SJCRH30 (cell line): ENCODE measurements around the gene SLCO1B1. TPM values are rescaled to one million over a fixed set of nuclear protein-coding genes. Genes with fewer than 3 reads are reported as not detected.
"Not testable (repeated sequence)": the region's sequence is repeated elsewhere in the genome, so short reads cannot be mapped to it uniquely, and the experiment has no call there.

Experiments
- DNase-seq, 2 experiments: peaks; one replicate each; pipeline ENCODE4 v3.0.0-alpha.2; 2015 to 2020
- H3K27ac ChIP-seq: fragments of 250-450 bp; sonication (Bioruptor Pico); 2 replicates; pipeline ENCODE4 v1.5.1; 2020; ENCODE audit warnings: mild to moderate bottlenecking, moderate library complexity
- H3K27me3 ChIP-seq: fragments of 250-450 bp; sonication (Bioruptor Pico); 2 replicates; pipeline ENCODE4 v1.5.1; 2020; ENCODE audit warnings: mild to moderate bottlenecking, moderate library complexity
- H3K36me3 ChIP-seq: fragments of 250-450 bp; sonication (Bioruptor Pico); 2 replicates; pipeline ENCODE4 v1.5.1; 2020; ENCODE audit warnings: mild to moderate bottlenecking, moderate library complexity
- H3K4me1 ChIP-seq: fragments of 250-450 bp; sonication (Bioruptor Pico); 2 replicates; pipeline ENCODE4 v1.5.1; 2020; ENCODE audit warnings: mild to moderate bottlenecking, moderate library complexity
- H3K4me3 ChIP-seq: fragments of 250-450 bp; sonication (Bioruptor Pico); 2 replicates; pipeline ENCODE4 v1.5.1; 2020; ENCODE audit warnings: mild to moderate bottlenecking, moderate library complexity
- H3K9me3 ChIP-seq: fragments of 250-450 bp; sonication (Bioruptor Pico); replicated peaks from 2 replicates; pipeline ENCODE4 v1.5.1; 2020; ENCODE audit warnings: mild to moderate bottlenecking, moderate library complexity
- total RNA-seq: library from RNA; depleted of rRNA; stranded (reverse); fragments of >200 nt; shearing (Covaris generic); gene quantifications from 2 replicates; pipeline ENCODE4 v1.2.3, GENCODE V29; 2014; rRNA removed

Gene SLCO1B1, protein sequence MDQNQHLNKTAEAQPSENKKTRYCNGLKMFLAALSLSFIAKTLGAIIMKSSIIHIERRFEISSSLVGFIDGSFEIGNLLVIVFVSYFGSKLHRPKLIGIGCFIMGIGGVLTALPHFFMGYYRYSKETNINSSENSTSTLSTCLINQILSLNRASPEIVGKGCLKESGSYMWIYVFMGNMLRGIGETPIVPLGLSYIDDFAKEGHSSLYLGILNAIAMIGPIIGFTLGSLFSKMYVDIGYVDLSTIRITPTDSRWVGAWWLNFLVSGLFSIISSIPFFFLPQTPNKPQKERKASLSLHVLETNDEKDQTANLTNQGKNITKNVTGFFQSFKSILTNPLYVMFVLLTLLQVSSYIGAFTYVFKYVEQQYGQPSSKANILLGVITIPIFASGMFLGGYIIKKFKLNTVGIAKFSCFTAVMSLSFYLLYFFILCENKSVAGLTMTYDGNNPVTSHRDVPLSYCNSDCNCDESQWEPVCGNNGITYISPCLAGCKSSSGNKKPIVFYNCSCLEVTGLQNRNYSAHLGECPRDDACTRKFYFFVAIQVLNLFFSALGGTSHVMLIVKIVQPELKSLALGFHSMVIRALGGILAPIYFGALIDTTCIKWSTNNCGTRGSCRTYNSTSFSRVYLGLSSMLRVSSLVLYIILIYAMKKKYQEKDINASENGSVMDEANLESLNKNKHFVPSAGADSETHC
- total RNA-seq: not detected in 2 replicates

DNA sequence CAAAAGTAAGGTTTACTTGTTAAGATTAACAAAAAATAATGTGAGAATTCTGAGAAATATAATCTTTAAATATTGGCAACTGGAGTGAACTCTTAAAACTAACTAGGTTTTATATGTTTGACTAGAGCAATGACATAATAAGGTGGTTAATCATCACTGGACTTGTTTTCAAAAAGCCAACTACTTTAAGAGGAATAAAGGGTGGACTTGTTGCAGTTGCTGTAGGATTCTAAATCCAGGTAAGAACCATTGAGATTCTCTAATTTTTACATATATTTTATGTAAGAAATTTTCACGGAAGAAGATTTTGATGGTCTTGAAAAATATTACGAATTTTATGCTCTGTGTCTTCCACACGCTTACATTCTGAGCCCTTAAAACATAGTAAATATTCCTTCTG lies at the start of gene SLCO1B1:
Gene SLCO1B1, plus strand, starts transcription at position 197 of the 400 bp plus-strand sequence. CDS start 10,381 bp downstream, outside the sequence.
- H3K27ac ChIP-seq: no peak within 1 kb of the TSS
- no peaks in the 10 kb centered on the region for H3K9me3 ChIP-seq
- H3K4me3 ChIP-seq: no peak within 1 kb of the TSS
- DNase-seq: no peak
- H3K36me3 ChIP-seq: no peaks in the 10 kb centered on the region
- no peaks in the 10 kb centered on the region for H3K4me1 ChIP-seq
- H3K27me3 ChIP-seq: no peaks in the 10 kb centered on the region

DNA sequence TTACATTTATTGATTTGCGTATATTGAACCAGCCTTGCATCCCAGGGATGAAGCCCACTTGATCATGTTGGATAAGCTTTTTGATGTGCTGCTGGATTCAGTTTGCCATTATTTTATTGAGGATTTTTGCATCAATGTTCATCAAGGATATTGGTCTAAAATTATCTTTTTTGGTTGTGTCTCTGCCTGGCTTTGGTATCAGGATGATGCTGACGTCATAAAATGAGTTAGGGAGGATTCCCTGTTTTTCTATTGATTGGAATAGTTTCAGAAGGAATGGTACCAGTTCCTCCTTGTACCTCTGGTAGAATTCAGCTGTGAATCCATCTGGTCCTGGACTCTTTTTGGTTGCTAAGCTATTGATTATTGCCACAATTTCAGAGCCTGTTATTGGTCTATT lies 46.2 kb upstream of the SLCO1B1 start:
- not testable (repeated sequence) for DNase-seq, H3K4me1 ChIP-seq, H3K27me3 ChIP-seq, H3K9me3 ChIP-seq, H3K36me3 ChIP-seq, H3K27ac ChIP-seq, H3K4me3 ChIP-seq

DNA sequence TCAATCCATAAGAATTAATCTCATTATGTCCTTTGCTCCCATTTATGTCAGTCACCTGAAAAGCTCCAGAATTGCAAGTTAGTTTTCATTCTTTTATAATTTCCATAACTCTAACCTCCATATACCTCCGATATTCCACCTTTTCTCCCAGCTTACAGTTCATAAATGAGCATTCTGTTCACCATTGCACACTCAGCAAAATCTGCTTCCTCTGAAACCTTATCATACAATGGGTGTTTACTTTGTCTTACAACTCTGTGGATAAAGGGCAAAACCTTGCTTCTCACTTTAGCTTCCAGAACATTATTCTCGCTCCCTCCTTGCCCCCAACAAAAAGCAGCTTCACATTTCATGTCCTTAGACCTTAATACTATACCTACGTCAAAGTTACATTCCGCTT lies 19.3 kb upstream of the SLCO1B1 start:
- Histone ChIP-seq H3K9me3 (no peaks in the 10 kb centered on the region), H3K4me3 (no peak overlapping the region), H3K4me1 (no peaks in the 10 kb centered on the region), H3K36me3 (no peaks in the 10 kb centered on the region), H3K27me3 (no peaks in the 10 kb centered on the region), H3K27ac (no peak overlapping the region)
- no peak for DNase-seq

DNA sequence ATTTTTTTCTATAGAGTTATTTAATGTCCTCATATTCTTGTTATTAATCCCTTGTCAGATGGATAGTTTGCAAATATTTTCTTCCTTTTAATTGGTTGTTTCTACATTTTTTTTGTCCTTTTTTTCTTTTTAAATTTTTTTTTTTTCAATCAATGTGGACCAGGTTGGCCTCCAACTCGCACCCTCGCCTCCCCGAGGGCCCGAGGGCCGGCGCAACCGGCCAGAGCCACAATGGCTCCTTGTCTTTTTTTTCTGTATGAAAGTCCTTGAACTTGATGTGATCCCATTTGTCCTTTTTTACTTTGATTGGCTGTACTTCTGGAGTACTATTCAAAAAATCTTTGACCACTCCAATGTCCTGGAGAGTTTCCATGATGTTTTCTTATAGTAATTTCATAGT lies 17.7 kb upstream of the SLCO1B1 start:
- Histone ChIP-seq H3K4me3 (no peak overlapping the region), H3K36me3 (no peaks in the 10 kb centered on the region), H3K9me3 (no peaks in the 10 kb centered on the region), H3K4me1 (no peaks in the 10 kb centered on the region), H3K27ac (no peak overlapping the region), H3K27me3 (no peaks in the 10 kb centered on the region)
- DNase-seq: no peak

DNA sequence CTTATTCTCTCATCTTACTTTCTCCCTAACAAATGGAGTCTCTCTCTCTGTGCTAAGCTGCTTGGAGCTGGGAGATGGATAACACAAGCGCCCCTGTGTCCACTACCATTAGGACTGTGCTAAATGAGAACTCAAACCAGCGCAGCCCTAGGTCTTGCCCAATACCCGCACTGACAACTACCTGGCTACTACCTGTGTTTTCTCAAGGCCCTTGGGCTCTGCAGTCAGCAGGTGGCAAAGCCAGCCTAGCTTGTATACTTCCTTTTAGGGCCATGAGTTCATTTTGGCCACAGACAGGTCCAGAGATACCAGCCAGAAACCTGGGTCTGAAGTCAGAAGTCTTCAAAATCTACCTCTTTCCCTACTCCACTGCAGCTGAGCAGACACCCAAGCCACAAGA lies 13.0 kb upstream of the SLCO1B1 start:
- H3K4me3 ChIP-seq: no peak overlapping the region
- H3K4me1 ChIP-seq: no peaks in the 10 kb centered on the region

DNA sequence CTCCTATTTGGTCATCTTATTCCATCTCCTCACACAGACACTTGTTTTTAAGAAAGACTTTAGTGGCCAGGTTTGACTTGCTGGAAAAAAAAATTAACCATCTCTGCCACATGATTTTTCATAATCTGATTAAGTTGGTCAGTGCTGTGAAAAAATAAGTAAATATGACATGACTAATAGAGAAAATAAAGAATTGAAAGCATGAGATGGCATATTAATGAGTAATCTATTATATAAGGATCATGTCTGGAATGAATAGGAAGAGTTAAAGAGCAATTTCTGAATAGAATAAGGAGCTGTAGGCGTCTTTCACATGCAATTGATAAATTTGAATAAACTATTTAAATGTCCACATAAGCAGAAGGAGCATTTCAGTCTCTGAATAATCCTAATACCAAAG lies 12.2 kb upstream of the SLCO1B1 start:
- H3K9me3 ChIP-seq: no peaks in the 10 kb centered on the region
- H3K27me3 ChIP-seq: no peaks in the 10 kb centered on the region
- H3K27ac ChIP-seq: no peak overlapping the region
- no peak for DNase-seq
- H3K4me3 ChIP-seq: no peak overlapping the region
- no peaks in the 10 kb centered on the region for H3K36me3 ChIP-seq
- no peaks in the 10 kb centered on the region for H3K4me1 ChIP-seq

More for the DNA sequence above, 13.0 kb upstream of the SLCO1B1 start:
- no peak for DNase-seq
- Histone ChIP-seq H3K27me3 (no peaks in the 10 kb centered on the region), H3K27ac (no peak overlapping the region), H3K36me3 (no peaks in the 10 kb centered on the region), H3K9me3 (no peaks in the 10 kb centered on the region)

DNA sequence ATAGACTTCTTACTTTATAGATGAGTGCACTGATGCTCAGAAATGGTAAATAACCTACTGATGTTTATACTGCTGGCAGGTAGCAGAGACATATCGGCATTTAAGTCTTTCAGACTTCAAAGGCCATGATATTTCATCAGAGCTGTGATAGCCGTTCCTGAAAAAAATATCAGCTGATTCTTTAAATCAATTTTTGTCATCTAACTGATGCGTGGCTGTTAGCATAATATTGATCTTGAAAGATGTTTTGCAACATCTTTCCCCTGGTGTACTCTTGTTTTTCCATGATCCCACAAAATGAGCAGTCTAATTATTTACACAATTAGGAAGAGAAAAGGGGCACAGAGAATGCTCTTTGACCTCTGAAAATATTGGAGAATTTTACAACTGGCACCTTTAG lies 1.6 kb upstream of the SLCO1B1 start:
- Histone ChIP-seq H3K27me3 (no peaks in the 10 kb centered on the region), H3K9me3 (no peaks in the 10 kb centered on the region), H3K4me1 (no peaks in the 10 kb centered on the region), H3K4me3 (no peak overlapping the region), H3K36me3 (no peaks in the 10 kb centered on the region), H3K27ac (no peak overlapping the region)
- no peak for DNase-seq

DNA sequence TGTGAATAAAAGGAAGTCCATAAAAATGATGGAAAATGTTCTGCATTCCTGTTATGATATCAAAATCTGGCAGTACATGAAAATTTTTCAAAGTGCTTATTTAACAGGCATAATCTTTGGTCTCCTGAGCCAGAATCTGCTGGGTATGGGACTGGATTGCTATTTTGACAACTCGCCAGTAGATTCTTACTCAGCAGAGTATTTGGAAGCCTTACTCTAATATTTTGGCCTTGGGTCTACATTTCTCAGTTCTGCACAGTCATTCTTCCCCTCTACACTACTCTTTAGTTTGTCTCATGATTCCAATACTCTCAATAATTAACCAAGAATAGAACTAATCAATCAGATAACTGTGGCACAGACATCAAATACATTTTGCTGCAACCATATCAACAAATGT lies 1.1 kb upstream of the SLCO1B1 start:
- Histone ChIP-seq H3K4me3 (no peak overlapping the region), H3K4me1 (no peaks in the 10 kb centered on the region), H3K9me3 (no peaks in the 10 kb centered on the region), H3K36me3 (no peaks in the 10 kb centered on the region), H3K27ac (no peak overlapping the region), H3K27me3 (no peaks in the 10 kb centered on the region)
- DNase-seq: no peak

DNA sequence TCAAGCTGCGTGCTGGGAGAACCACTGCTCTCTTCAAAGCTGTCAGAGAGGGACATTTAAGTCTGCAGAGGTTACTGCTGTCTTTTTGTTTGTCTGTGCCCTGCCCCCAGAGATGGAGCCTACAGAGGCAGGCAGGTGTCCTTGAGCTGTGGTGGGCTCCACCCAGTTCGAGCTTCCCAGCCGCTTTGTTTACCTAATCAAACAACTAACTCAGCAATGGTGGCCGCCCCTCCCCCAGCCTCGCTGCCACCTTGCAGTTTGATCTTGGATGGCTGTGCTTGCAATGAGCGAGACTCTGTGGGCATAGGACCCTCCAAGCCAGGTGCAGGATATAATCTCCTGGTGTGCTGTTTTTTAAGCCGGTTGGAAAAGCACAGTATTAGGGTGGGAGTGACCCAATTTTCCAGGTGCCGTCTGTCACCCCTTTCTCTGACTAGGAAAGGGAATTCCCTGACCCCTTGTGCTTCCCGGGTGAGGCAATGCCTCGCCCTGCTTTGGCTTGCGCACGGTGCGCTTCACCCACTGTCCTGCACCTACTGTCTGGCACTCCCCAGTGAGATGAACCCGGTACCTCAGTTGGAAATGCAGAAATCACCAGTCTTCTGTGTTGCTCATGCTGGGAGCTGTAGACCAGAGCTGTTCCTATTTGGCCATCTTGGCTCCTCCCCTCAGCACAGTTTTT lies 6.5 kb downstream of the SLCO1B1 start:
- not testable (repeated sequence) for H3K27me3 ChIP-seq, H3K36me3 ChIP-seq, DNase-seq, H3K4me1 ChIP-seq, H3K4me3 ChIP-seq, H3K9me3 ChIP-seq, H3K27ac ChIP-seq

DNA sequence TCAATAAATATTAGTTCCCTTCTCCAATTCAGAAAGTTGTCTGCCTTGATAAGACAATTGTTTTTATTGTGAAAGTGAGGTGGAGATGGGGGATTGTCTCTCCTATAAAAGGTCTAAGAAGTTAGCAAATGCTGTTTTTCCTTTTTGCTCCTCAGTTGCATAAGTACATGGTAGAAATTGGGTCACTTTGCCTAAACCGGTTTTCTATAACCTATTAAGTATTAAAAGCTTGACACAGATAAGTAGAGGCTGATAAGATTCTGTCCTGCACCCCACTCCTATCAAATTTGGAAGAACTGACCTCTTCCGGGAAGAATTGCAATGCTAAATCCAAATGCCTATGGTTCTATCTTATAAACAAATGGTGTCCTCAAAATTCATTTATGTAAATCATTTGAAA lies 7.0 kb downstream of the SLCO1B1 start:
- no peak overlapping the region for H3K27ac ChIP-seq
- no peak for DNase-seq
- H3K27me3 ChIP-seq: no peaks in the 10 kb centered on the region
- no peaks in the 10 kb centered on the region for H3K9me3 ChIP-seq
- H3K4me1 ChIP-seq: no peaks in the 10 kb centered on the region
- no peak overlapping the region for H3K4me3 ChIP-seq
- no peaks in the 10 kb centered on the region for H3K36me3 ChIP-seq

DNA sequence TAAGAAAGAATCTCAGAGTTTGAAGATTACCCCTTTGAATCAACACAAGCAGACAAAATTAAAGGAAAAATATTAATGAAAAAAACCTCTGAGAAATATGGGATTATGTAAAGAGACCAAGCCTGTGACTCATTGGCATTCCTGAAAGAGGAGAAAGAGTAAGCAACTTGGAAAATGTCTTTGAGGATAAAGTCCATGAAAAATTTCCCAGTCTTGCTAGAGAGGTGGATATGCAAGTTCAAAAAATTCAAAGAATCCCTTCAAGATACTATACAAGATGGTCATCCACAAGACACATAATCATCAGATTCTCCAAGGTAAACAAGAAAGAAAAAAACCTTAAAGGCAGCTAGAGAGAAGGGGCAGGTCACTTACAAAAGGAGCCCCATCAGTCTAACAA lies 13.3 kb downstream of the SLCO1B1 start:
- Histone ChIP-seq H3K4me3 (no peak overlapping the region), H3K9me3 (no peaks in the 10 kb centered on the region), H3K4me1 (no peaks in the 10 kb centered on the region), H3K27ac (no peak overlapping the region), H3K36me3 (no peaks in the 10 kb centered on the region), H3K27me3 (no peaks in the 10 kb centered on the region)
- no peak for DNase-seq

DNA sequence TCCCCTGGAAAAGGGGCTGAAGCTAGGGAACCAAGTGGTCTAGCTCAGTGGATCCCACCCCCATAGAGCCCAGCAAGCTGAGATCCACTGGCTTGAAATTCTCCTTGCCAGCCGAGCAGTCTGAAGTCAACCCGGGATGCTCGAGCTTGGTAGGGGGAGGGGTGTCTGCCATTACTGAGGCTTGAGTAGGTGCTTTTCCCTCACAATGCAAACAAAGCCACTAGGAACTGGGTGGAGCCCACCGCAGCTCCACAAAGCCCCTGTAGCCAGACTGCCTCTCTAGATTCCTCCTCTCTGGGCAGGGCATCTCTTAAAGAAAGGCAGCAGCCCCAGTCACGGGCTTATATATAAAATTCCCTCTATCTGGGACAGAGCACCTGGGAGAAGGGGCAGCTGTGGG lies 18.9 kb downstream of the SLCO1B1 start:
- not testable (repeated sequence) for H3K4me3 ChIP-seq, DNase-seq, H3K36me3 ChIP-seq, H3K9me3 ChIP-seq, H3K4me1 ChIP-seq, H3K27ac ChIP-seq, H3K27me3 ChIP-seq

DNA sequence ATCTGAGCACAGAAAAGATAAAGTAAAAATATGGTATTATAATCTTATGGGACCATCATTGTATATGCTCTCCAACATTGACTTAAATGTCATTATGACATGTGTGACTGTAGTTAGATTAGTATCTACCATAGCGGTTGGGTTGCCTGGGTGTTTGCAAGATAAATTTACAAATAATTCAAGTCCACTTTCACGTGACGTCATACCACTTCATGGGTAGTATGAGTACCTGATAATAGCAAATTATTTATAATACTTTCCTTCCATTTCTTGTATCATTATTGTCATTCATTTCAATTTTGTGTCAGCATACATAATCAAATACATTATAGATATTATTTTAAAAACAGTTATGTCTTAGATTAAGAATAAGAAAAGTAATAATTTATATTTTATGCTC lies 20.2 kb downstream of the SLCO1B1 start:
- H3K4me1 ChIP-seq: no peaks in the 10 kb centered on the region
- H3K27ac ChIP-seq: no peak overlapping the region
- H3K36me3 ChIP-seq: no peaks in the 10 kb centered on the region
- no peak overlapping the region for H3K4me3 ChIP-seq
- no peaks in the 10 kb centered on the region for H3K9me3 ChIP-seq
- DNase-seq: no peak
- H3K27me3 ChIP-seq: no peaks in the 10 kb centered on the region

DNA sequence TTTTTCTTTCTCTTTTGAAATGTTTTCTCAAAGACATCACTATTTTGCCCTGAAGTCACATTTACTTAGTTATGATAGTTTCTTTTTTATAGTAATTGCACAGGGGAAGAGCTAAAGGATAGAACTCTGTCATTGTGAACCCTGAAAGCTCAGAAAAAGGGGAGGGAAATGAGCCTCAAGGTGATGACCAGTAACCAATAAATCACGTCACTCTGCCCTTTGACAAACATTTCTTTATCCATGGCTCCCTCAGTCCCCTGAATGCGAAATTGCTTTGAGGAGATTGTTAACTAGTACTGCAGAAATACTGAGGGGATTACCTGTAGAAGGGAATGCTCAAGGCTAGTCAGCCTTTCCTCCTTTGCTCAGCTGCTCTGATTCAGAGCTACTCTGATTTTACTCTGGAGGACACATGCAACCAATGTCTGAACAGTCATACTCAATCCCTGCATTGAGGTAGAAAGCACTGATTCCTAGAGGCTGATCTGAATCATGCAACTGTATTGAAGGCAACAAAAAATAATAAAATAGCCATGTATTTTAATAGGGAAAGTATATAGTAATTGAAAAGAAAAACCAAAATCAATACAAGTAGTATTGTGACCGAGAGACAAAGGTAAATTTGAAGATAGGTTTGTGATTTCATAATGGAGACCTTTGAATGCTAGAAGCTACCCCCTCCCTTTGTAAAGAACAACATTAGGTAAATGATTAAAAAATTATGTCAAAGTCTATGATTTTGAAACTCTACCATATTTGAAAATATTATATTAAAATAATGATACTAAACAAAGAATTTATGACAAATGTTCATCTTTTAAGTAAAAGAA lies 24.7 kb downstream of the SLCO1B1 start:
- Histone ChIP-seq H3K4me3 (no peak overlapping the region), H3K36me3 (no peaks in the 10 kb centered on the region), H3K27ac (no peak overlapping the region), H3K9me3 (no peaks in the 10 kb centered on the region), H3K27me3 (no peaks in the 10 kb centered on the region), H3K4me1 (no peaks in the 10 kb centered on the region)
- no peak for DNase-seq
